Muscle of back (tissue), 11 donors: ENCODE measurements around the gene WNT3. TPM values are rescaled to one million over a fixed set of nuclear protein-coding genes. Genes with fewer than 3 reads are reported as not detected.

Experiments used
- DNase-seq, 3 donors: peaks; one replicate each; pipeline versions ENCODE4 v3.0.0 to v3.0.0-alpha.2; 2013
- polyA plus RNA-seq, 10 donors: library from polyadenylated mRNA; unstranded; fragments of 120-200 nt; gene quantifications; one replicate each; pipeline ENCODE4 v1.2.1, GENCODE V29; 2013; ENCODE audit not compliant: insufficient read length in 10 of 10

Gene WNT3
- polyA plus RNA-seq, 10 donors = 2.2 to 14.9 (median 2.6) TPM

- DNase-seq = no peak
Measured at GRCh38 chr17:46837521-46837920, 19.0 kb upstream of the WNT3 start.

GRCh38 chr17:46836500-46836899 lies 18.0 kb upstream of the WNT3 start:
- DNase-seq = no peak

GRCh38 chr17:46834846-46835245 lies 16.4 kb upstream of the WNT3 start:
- DNase-seq = no peak

GRCh38 chr17:46833840-46834208 lies 15.3 kb upstream of the WNT3 start:
- DNase-seq = no peak

GRCh38 chr17:46832945-46833839 lies 14.7 kb upstream of the WNT3 start:
- peak in 2 of 3 donors; percentile 35 to 41 for DNase-seq

- DNase-seq = no peak
Measured at GRCh38 chr17:46832331-46832821, 13.9 kb upstream of the WNT3 start.

GRCh38 chr17:46831573-46832330 lies 13.3 kb upstream of the WNT3 start:
- no peak for DNase-seq

GRCh38 chr17:46827274-46827673 lies 8.8 kb upstream of the WNT3 start:
- no peak for DNase-seq

GRCh38 chr17:46826116-46826515 lies 7.6 kb upstream of the WNT3 start:
- DNase-seq = no peak

GRCh38 chr17:46823657-46824056 lies 5.2 kb upstream of the WNT3 start:
- no peak for DNase-seq

GRCh38 chr17:46822388-46822921 lies 4.0 kb upstream of the WNT3 start:
- DNase-seq = no peak

GRCh38 chr17:46821482-46822387 lies 3.2 kb upstream of the WNT3 start:
- no peak for DNase-seq

- no peak for DNase-seq
Measured at GRCh38 chr17:46820592-46821450, 2.3 kb upstream of the WNT3 start.

- no peak for DNase-seq
Measured at GRCh38 chr17:46819906-46820351, 1.4 kb upstream of the WNT3 start.

- DNase-seq = peak in 1 of 3 donors; percentile 27
Measured at GRCh38 chr17:46818929-46819859, 702 bp upstream of the WNT3 start.

GRCh38 chr17:46817901-46818209 lies 637 bp downstream of the WNT3 start:
- DNase-seq = no peak

GRCh38 chr17:46817151-46817900 lies 1.2 kb downstream of the WNT3 start:
- no peak for DNase-seq

- no peak for DNase-seq
Measured at GRCh38 chr17:46815474-46816353, 2.8 kb downstream of the WNT3 start.
